ENCODE measurements around the gene ALCAM.

The ALCAM gene

GRCh38 chr3:105377716-105378115, 11.0 kb downstream of the ALCAM start:
- POLR2A ChIA-PET: no interaction called here
- Histone ChIP-seq H3K27ac (ENCODE audit: extremely low read depth, low read depth, low read length) (no peak overlapping the region), H3K4me3 (ENCODE audit: low read depth, low read length) (no peak overlapping the region), H3K9me3 (ENCODE audit: control insufficient read depth, insufficient read depth, low read depth, low read length) (no peaks in the 10 kb centered on the region), H3K36me3 (ENCODE audit: control insufficient read depth in 2 of 2, insufficient read depth in 1 of 2, low read length in 2 of 2) (no peaks in the 10 kb centered on the region), H3K4me1 (ENCODE audit: control insufficient read depth, insufficient read depth, low read length) (no peaks in the 10 kb centered on the region)
- CTCF ChIA-PET: no interaction called here
- TF ChIP-seq ZBTB21 (tag by site-specific recombination; IDR thresholded peaks at IDR 0.05): no peak
- no peak for TF ChIP-seq ZNF645 (tag by site-specific recombination; IDR thresholded peaks at IDR 0.05)
- no peak for TF ChIP-seq SCRT1 (tag by site-specific recombination; IDR thresholded peaks at IDR 0.05; ENCODE audit: borderline replicate concordance)
- no peak for TF ChIP-seq ZBTB26 (tag by site-specific recombination; optimal IDR thresholded peaks at IDR 0.05)
- no peak for TF ChIP-seq GLIS2 (tag by site-specific recombination; IDR thresholded peaks at IDR 0.05)
- TF ChIP-seq ZNF530 (tag by site-specific recombination; IDR thresholded peaks at IDR 0.05; ENCODE audit: low read depth): no peak
- no peak for TF ChIP-seq ZNF37A (tag by site-specific recombination; IDR thresholded peaks at IDR 0.05)
- TF ChIP-seq ZNF449 (tag by site-specific recombination; IDR thresholded peaks at IDR 0.05): no peak
- no peak for TF ChIP-seq ZNF654 (tag by site-specific recombination; IDR thresholded peaks at IDR 0.05; ENCODE audit: low read depth)
- TF ChIP-seq KLF7 (tag by site-specific recombination; IDR thresholded peaks at IDR 0.05; ENCODE audit: borderline replicate concordance): no peak
- no peak for TF ChIP-seq KLF9 (tag by site-specific recombination; IDR thresholded peaks at IDR 0.05; ENCODE audit: low read depth)
- TF ChIP-seq ZNF791 (tag by site-specific recombination; IDR thresholded peaks at IDR 0.05): no peak

- H3K4me3 ChIP-seq (ENCODE audit: low read depth, low read length): no peak overlapping the region
- no peaks in the 10 kb centered on the region for H3K36me3 ChIP-seq (ENCODE audit: control insufficient read depth in 2 of 2, insufficient read depth in 1 of 2, low read length in 2 of 2)
- POLR2A ChIA-PET: no interaction called here
- H3K27ac ChIP-seq (ENCODE audit: extremely low read depth, low read depth, low read length): no peak overlapping the region
- TF ChIP-seq ZNF121 (tag by site-specific recombination; IDR thresholded peaks at IDR 0.05) (no peak), PBX3 (CRISPR knock-in tag; IDR thresholded peaks at IDR 0.05) (no peak), ZNF530 (tag by site-specific recombination; IDR thresholded peaks at IDR 0.05; ENCODE audit: low read depth) (no peak), ZNF335 (tag by site-specific recombination; conservative IDR thresholded peaks at IDR 0.05) (no peak), AEBP2 (tag by site-specific recombination; IDR thresholded peaks at IDR 0.05; ENCODE audit: borderline replicate concordance) (no peak), PRDM4 (tag by site-specific recombination; IDR thresholded peaks at IDR 0.05) (no peak), PRDM1 (tag by site-specific recombination; IDR thresholded peaks at IDR 0.05) (no peak), HOXD13 (CRISPR knock-in tag; IDR thresholded peaks at IDR 0.05; ENCODE audit: borderline replicate concordance) (no peak), MYNN (tag by site-specific recombination; IDR thresholded peaks at IDR 0.05; ENCODE audit: borderline replicate concordance) (no peak), ZBTB6 (tag by site-specific recombination; IDR thresholded peaks at IDR 0.05) (no peak), ZNF704 (tag by site-specific recombination; IDR thresholded peaks at IDR 0.05) (no peak)
- H3K9me3 ChIP-seq (ENCODE audit: control insufficient read depth, insufficient read depth, low read depth, low read length): no peaks in the 10 kb centered on the region
- H3K4me1 ChIP-seq (ENCODE audit: control insufficient read depth, insufficient read depth, low read length): no peaks in the 10 kb centered on the region
- CTCF ChIA-PET: no interaction called here
These were observed 18.5 kb downstream of the ALCAM start for GRCh38 chr3:105385179-105385578.

Data from HEK293 (cell line).